ENCODE results near the gene PDE8A.

- TF ChIP-seq CTCF (IDR thresholded peaks at IDR 0.05) (no peak), POLR2A (IDR thresholded peaks at IDR 0.05) (no peak)
These were observed 196.7 kb downstream of the PDE8A start for GRCh38 chr15:85178308-85178707.
